B cell (primary cell): ENCODE data around the gene BICDL1. TPM values are rescaled to one million over a fixed set of nuclear protein-coding genes. Genes with fewer than 3 reads are reported as not detected.

Experiments
- ATAC-seq: fragments of 200-7000 bp; cut with Tn5 transposase; one replicate; pipeline ENCODE4 v1.10.0; 2021; ENCODE audit warnings: low read depth, mild to moderate bottlenecking, moderate number of reproducible peaks, moderate library complexity
- CTCF ChIA-PET: fragments of 350-600 bp; sonication (Branson Sonifier 250); formaldehyde crosslinking; loops from one replicate; lab custom pipeline; 2021; ENCODE audit warnings: antibody characterized with exemption, inconsistent platforms; lab: Charles Lee
- POLR2A ChIA-PET: fragments of 350-600 bp; sonication (Branson Sonifier 250); formaldehyde crosslinking; loops from one replicate; lab custom pipeline; 2021; ENCODE audit warnings: antibody characterized with exemption; lab: Charles Lee
- DNase-seq: peaks from one replicate; pipeline ENCODE4 v3.0.0; 2013
- H2AFZ ChIP-seq: 2 replicates; pipeline ENCODE4 v1.6.1; 2012; ENCODE audit warnings: mild to moderate bottlenecking, low read depth, low read length; ENCODE audit not compliant: insufficient read depth, poor library complexity, severe bottlenecking
- H3K27ac ChIP-seq, 2 donors: 1 replicate in 1 of 2; 2 replicates in 1 of 2; pipeline ENCODE4 v1.5.1; 2012 to 2013; ENCODE audit warnings: low read length in 2 of 2, mild to moderate bottlenecking in 2 of 2, moderate library complexity in 1 of 2
- H3K27me3 ChIP-seq, 4 experiments: fragments of 200-600 bp in 1 of 4; sonication (generic) in 1 of 4; replicated peaks in 1 of 4; 1 replicate in 2 of 4; 2 replicates in 2 of 4; pipeline versions ENCODE4 v1.6.1 to v1.7.0; 2013 to 2016; ENCODE audit warnings: low read length in 3 of 4, mild to moderate bottlenecking in 2 of 4, mixed read lengths in 1 of 4, moderate library complexity in 1 of 4; ENCODE audit not compliant: insufficient read depth in 4 of 4, control insufficient read depth in 3 of 4; ENCODE audit errors: control extremely low read depth in 1 of 4
- H3K36me3 ChIP-seq, 2 experiments: replicated peaks in 1 of 2; 1 replicate in 1 of 2; 2 replicates in 1 of 2; pipeline versions ENCODE4 v1.6.1 to v1.7.1; 2013; ENCODE audit warnings: low read length in 1 of 2; ENCODE audit not compliant: insufficient read depth in 2 of 2, control insufficient read depth in 1 of 2; ENCODE audit errors: control extremely low read depth in 1 of 2, extremely low read depth in 1 of 2
- H3K4me1 ChIP-seq, 2 donors: fragments of 200-600 bp in 1 of 2; sonication (generic) in 1 of 2; 1 replicate in 1 of 2; 2 replicates in 1 of 2; pipeline versions ENCODE4 v1.5.1 to v1.6.1; 2013 to 2017; ENCODE audit warnings: low read length in 2 of 2; ENCODE audit not compliant: control insufficient read depth in 2 of 2, insufficient read depth in 2 of 2
- H3K4me2 ChIP-seq: replicated peaks from 2 replicates; pipeline ENCODE3; 2012; ENCODE audit warnings: mild to moderate bottlenecking, low read depth, low read length; ENCODE audit not compliant: poor library complexity, severe bottlenecking
- H3K4me3 ChIP-seq, 5 experiments: fragments of 200-600 bp in 1 of 5; sonication (generic) in 1 of 5; 1 replicate in 3 of 5; 2 replicates in 2 of 5; pipeline versions ENCODE4 v1.5.1 to v1.7.0; 2011 to 2016; ENCODE audit warnings: low read length in 4 of 5, mild to moderate bottlenecking in 4 of 5, low read depth in 2 of 5, control low read depth in 1 of 5, moderate library complexity in 1 of 5; ENCODE audit not compliant: insufficient read depth in 1 of 5; ENCODE audit errors: control extremely low read depth in 1 of 5, extremely low read depth in 1 of 5
- H3K79me2 ChIP-seq: fragments of 200-600 bp; sonication (generic); one replicate; pipeline ENCODE4 v1.6.0; 2016; ENCODE audit warnings: low read length; ENCODE audit not compliant: control insufficient read depth, insufficient read depth
- H3K9ac ChIP-seq: fragments of 200-600 bp; sonication (generic); 2 replicates; pipeline ENCODE4 v1.6.1; 2017; ENCODE audit warnings: mild to moderate bottlenecking, low read length, moderate library complexity
- H3K9me3 ChIP-seq, 3 donors: one replicate each; pipeline versions ENCODE4 v1.6.1 to v1.7.1; 2013; ENCODE audit warnings: low read length in 2 of 3; ENCODE audit not compliant: control insufficient read depth in 2 of 3, insufficient read depth in 1 of 3; ENCODE audit errors: control extremely low read depth in 1 of 3
- H4K20me1 ChIP-seq: 2 replicates; pipeline ENCODE4 v1.6.0; 2012; ENCODE audit warnings: mild to moderate bottlenecking, low read length; ENCODE audit not compliant: insufficient read depth, control insufficient read depth, poor library complexity, severe bottlenecking
- H3K27ac Mint-ChIP-seq: one replicate; pipeline ENCODE4 v1.8.0; 2021; ENCODE audit warnings: mixed read lengths
- H3K27me3 Mint-ChIP-seq: one replicate; pipeline ENCODE4 v1.8.0; 2021; ENCODE audit warnings: mixed read lengths
- H3K4me1 Mint-ChIP-seq: one replicate; pipeline ENCODE4 v1.8.0; 2021; ENCODE audit warnings: mixed read lengths
- H3K4me3 Mint-ChIP-seq: one replicate; pipeline ENCODE4 v1.8.0; 2021; ENCODE audit warnings: mixed read lengths
- H3K9me3 Mint-ChIP-seq: one replicate; pipeline ENCODE4 v1.8.0; 2022; ENCODE audit warnings: mixed read lengths; ENCODE audit not compliant: insufficient read depth
- EZH2 ChIP-seq: IDR thresholded peaks from 2 replicates; pipeline ENCODE4 v1.6.1; 2012; ENCODE audit warnings: borderline replicate concordance, low read depth, mild to moderate bottlenecking, moderate library complexity, low read length; ENCODE audit not compliant: insufficient read depth, poor library complexity, severe bottlenecking
- WGBS: methylation state at CpG from one replicate; pipeline ENCODE4 v1.1.5; 2013; ENCODE audit warnings: missing lambda C conversion rate; ENCODE audit not compliant: insufficient coverage; 5-methylcytosine and 5-hydroxymethylcytosine counted together
- intact Hi-C: fragments of 100-400 bp; cut with micrococcal nuclease; formaldehyde crosslinking; loops from one replicate; pipeline ENCODE4 v1.10.0; 2022
- polyA plus RNA-seq: library from polyadenylated mRNA; depleted of rRNA; stranded (reverse); fragments of >200 nt; gene quantifications from 2 replicates; pipeline ENCODE4 v1.2.3, GENCODE V29; 2012
- total RNA-seq, 2 donors: library from RNA; stranded (reverse); fragments of 120-200 nt in 1 of 2; gene quantifications; 1 replicate in 1 of 2; 2 replicates in 1 of 2; pipeline versions ENCODE4 v1.2.3 to v1.2.4, GENCODE V29; 2013 to 2022
- TF ChIP-seq, protein P1 (sequence below): fragments of 200-600 bp; IDR thresholded peaks from one replicate; pipeline ENCODE4 v1.8.0; 2022; ENCODE audit warnings: antibody characterized with exemption, mild to moderate bottlenecking

BICDL1 gene
- total and polyA plus RNA-seq, 2 donors (not counting 1 experiment from before 2014, with no cell fraction given), result 15.6 to 41.5 TPM

DNA sequence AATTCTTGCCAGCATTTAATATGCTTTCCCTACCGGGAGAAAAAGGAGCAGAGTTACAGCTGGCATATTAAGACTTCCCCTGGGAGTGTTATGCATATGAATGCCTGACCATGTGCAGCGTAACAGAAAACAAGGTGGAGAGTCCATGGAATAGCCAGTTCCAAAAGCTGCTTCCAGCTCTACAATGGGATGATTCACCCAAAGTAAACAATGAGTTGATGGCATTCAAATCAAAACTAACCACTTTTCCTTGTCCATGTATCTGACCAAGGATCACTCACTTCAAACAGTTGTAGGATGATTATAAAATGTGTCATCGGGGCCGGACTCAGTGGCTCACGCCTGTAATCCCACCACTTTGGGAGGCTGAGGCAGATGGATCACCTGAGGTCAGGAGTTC, 48.1 kb upstream of the BICDL1 start:
- no peaks in the 10 kb centered on the region for H3K9me3 Mint-ChIP-seq
- POLR2A ChIA-PET, result no interaction called here

DNA sequence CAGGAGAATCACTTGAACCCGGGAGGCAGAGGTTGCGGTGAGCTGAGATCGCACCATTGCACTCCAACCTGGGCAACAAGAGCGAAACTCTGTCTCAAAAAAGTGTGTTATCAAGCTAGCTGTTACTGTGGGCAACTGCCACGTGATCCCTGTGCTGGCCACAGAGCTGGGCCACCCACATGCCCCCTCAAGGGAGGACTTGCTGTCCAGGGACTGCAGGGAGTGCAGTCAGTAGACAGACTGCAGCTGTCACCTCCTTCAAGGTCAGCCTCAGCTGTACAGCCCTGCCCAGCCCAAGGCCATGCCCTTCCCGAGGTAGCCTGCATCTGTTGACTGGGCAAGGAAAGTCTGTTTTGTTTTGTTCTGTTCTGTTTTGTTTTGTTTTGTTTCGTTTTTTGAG, 46.6 kb upstream of the BICDL1 start:
- Histone ChIP-seq H3K36me3 (no peaks in the 10 kb centered on the region), H3K4me3 (no peak overlapping the region), H3K27me3 (no peaks in the 10 kb centered on the region), H3K4me2 (no peak overlapping the region), H3K79me2 (no peaks in the 10 kb centered on the region), H3K9ac (no peak overlapping the region), H3K9me3 (no peaks in the 10 kb centered on the region), H2AFZ (no peak overlapping the region), H4K20me1 (no peaks in the 10 kb centered on the region), H3K4me1 (no peaks in the 10 kb centered on the region), H3K27ac (no peak overlapping the region)
- H3K27ac Mint-ChIP-seq, result no peak overlapping the region
- H3K4me1 Mint-ChIP-seq, result no peaks in the 10 kb centered on the region
- CTCF ChIA-PET, result interaction anchor here (0.6 kb wide), 1 partner anchor 734 kb away, joined by 3 read pairs; no protein-coding TSS in a partner anchor
- intact Hi-C loops, result no loop called here
- H3K9me3 Mint-ChIP-seq, result no peaks in the 10 kb centered on the region
- DNase-seq (no peak), ATAC-seq (no peak)
- peaks cover 10% of the 10 kb centered on the region for H3K27me3 Mint-ChIP-seq
- no peak overlapping the region for H3K4me3 Mint-ChIP-seq
- POLR2A ChIA-PET, result interaction anchor here (0.6 kb wide), 1 partner anchor 126 kb away, joined by 3 read pairs; no protein-coding TSS in a partner anchor
- no peak for TF ChIP-seq EZH2
- TF ChIP-seq, protein P1, sequence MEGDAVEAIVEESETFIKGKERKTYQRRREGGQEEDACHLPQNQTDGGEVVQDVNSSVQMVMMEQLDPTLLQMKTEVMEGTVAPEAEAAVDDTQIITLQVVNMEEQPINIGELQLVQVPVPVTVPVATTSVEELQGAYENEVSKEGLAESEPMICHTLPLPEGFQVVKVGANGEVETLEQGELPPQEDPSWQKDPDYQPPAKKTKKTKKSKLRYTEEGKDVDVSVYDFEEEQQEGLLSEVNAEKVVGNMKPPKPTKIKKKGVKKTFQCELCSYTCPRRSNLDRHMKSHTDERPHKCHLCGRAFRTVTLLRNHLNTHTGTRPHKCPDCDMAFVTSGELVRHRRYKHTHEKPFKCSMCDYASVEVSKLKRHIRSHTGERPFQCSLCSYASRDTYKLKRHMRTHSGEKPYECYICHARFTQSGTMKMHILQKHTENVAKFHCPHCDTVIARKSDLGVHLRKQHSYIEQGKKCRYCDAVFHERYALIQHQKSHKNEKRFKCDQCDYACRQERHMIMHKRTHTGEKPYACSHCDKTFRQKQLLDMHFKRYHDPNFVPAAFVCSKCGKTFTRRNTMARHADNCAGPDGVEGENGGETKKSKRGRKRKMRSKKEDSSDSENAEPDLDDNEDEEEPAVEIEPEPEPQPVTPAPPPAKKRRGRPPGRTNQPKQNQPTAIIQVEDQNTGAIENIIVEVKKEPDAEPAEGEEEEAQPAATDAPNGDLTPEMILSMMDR, result no peak
- 85% methylated on average over 7 of the region's 7 CpGs for WGBS

More for the DNA sequence above, 48.1 kb upstream of the BICDL1 start:
- CTCF ChIA-PET, result interaction anchor here (0.6 to 2.8 kb wide), 3 partner anchors 9 to 146 kb away, joined by 4 to 11 read pairs (median 8); no protein-coding TSS in a partner anchor
- no peaks in the 10 kb centered on the region for H3K36me3 ChIP-seq
- no peaks in the 10 kb centered on the region for H3K4me1 Mint-ChIP-seq
- no peak overlapping the region for H3K4me3 ChIP-seq
- TF ChIP-seq EZH2, result no peak
- ATAC-seq, result no peak
- H2AFZ ChIP-seq, result no peak overlapping the region
- H4K20me1 ChIP-seq, result no peaks in the 10 kb centered on the region
- intact Hi-C loops, result no loop called here
- no peak overlapping the region for H3K27ac Mint-ChIP-seq
- DNase-seq, result no peak
- peaks cover 10% of the 10 kb centered on the region for H3K27me3 Mint-ChIP-seq
- H3K9ac ChIP-seq, result no peak overlapping the region
- WGBS, result 29% methylated on average over 2 of the region's 5 CpGs
- H3K9me3 ChIP-seq, result no peaks in the 10 kb centered on the region
- H3K4me1 ChIP-seq, result no peaks in the 10 kb centered on the region
- no peak overlapping the region for H3K4me3 Mint-ChIP-seq
- no peak overlapping the region for H3K4me2 ChIP-seq
- H3K27ac ChIP-seq, result no peak overlapping the region
- H3K79me2 ChIP-seq, result no peaks in the 10 kb centered on the region
- H3K27me3 ChIP-seq, result no peaks in the 10 kb centered on the region
